ENCODE results near the gene GLRX. TPM values are rescaled to one million over a fixed set of nuclear protein-coding genes. Genes with fewer than 3 reads are reported as not detected.

GLRX gene
- total and polyA plus RNA-seq, 2 of the 13 experiments (the other 11 are each of a cell fraction or from before 2014, with no cell fraction given), result 63.8 to 499 TPM

GRCh38 chr5:95784514-95785302 lies 37.8 kb downstream of the GLRX start:
- Histone ChIP-seq H3K9ac (ENCODE audit: insufficient read depth, low read depth, low read length) (no peak overlapping the region), H2AFZ (ENCODE audit: low read length) (no peak overlapping the region), H3K4me2 (ENCODE audit: low read depth, low read length) (no peak overlapping the region), H3K4me1 (ENCODE audit: insufficient read depth, low read length) (peaks cover 6% of the 10 kb centered on the region; the same call in 1 of the 2 replicates), H3K27me3 (ENCODE audit: control insufficient read depth in 1 of 2, insufficient read depth in 2 of 2, low read length in 2 of 2) (no peaks in the 10 kb centered on the region), H3K9me3 (ENCODE audit: low read length) (no peaks in the 10 kb centered on the region), H3K79me2 (ENCODE audit: insufficient read depth, low read length) (no peaks in the 10 kb centered on the region), H3K36me3 (replicated peaks in 1 of 2; ENCODE audit: control insufficient read depth in 1 of 2, insufficient read depth in 2 of 2, low read length in 2 of 2) (peaks cover 1 to 20% of the 10 kb centered on the region in 2 experiments), H4K20me1 (ENCODE audit: insufficient read depth, low read length) (no peaks in the 10 kb centered on the region), H3K27ac (ENCODE audit: extremely low read length, insufficient read depth, low read length) (no peak overlapping the region), H3K4me3 (replicated peaks in 1 of 3; ENCODE audit: insufficient read depth in 1 of 3, low read depth in 2 of 3, low read length in 3 of 3) (no peak overlapping the region)
- in situ Hi-C loops (cut with HindIII; ENCODE audit: extremely low pct_ligation_motif_present, low pct_unique_long_range_greater_than_20kb) (no loop called here), intact Hi-C loops (cut with micrococcal nuclease; ENCODE audit: unreplicated experiment) (no loop called here)
- DNase-seq (ENCODE audit: low spot score) (no peak), ATAC-seq (no peak), FAIRE-seq (no peak)
- no TSS peak for BruUV-seq (replicated peaks)
- WGBS (ENCODE audit: low lambda C conversion rate), result 95% methylated on average over 9 of the region's 9 CpGs
- ChIA-PET POLR2A (no interaction called here), CTCF (ENCODE audit: low intra/inter-chr PET ratio, low total read pairs) (no interaction called here)
- no peak for TF ChIP-seq MNT (IDR thresholded peaks at IDR 0.05)
- TF ChIP-seq ZNF7 (CRISPR knock-in tag; IDR thresholded peaks at IDR 0.05), result no peak
- TF ChIP-seq, protein P1, sequence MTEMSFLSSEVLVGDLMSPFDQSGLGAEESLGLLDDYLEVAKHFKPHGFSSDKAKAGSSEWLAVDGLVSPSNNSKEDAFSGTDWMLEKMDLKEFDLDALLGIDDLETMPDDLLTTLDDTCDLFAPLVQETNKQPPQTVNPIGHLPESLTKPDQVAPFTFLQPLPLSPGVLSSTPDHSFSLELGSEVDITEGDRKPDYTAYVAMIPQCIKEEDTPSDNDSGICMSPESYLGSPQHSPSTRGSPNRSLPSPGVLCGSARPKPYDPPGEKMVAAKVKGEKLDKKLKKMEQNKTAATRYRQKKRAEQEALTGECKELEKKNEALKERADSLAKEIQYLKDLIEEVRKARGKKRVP (CRISPR knock-in tag; IDR thresholded peaks at IDR 0.05), result no peak
- TF ChIP-seq, protein P2, sequence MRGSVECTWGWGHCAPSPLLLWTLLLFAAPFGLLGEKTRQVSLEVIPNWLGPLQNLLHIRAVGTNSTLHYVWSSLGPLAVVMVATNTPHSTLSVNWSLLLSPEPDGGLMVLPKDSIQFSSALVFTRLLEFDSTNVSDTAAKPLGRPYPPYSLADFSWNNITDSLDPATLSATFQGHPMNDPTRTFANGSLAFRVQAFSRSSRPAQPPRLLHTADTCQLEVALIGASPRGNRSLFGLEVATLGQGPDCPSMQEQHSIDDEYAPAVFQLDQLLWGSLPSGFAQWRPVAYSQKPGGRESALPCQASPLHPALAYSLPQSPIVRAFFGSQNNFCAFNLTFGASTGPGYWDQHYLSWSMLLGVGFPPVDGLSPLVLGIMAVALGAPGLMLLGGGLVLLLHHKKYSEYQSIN (CRISPR knock-in tag; IDR thresholded peaks at IDR 0.05; ENCODE audit: borderline replicate concordance), result no peak
- TF ChIP-seq ZNF792 (CRISPR knock-in tag; IDR thresholded peaks at IDR 0.05), result no peak
- no peak for TF ChIP-seq CEBPB (IDR thresholded peaks at IDR 0.05; ENCODE audit: borderline replicate concordance, low read depth, low read length)
- TF ChIP-seq ZNF484 (CRISPR knock-in tag; IDR thresholded peaks at IDR 0.05; ENCODE audit: borderline replicate concordance, low read depth), result no peak
- TF ChIP-seq TFDP2 (CRISPR knock-in tag; IDR thresholded peaks at IDR 0.05), result no peak
- TF ChIP-seq AGO1 (IDR thresholded peaks at IDR 0.05; ENCODE audit: low read depth, low read length, poor library complexity, severe bottlenecking), result no peak
- TF ChIP-seq MBNL3 (CRISPR knock-in tag; conservative IDR thresholded peaks at IDR 0.05), result no peak
- TF ChIP-seq PHB2 (IDR thresholded peaks at IDR 0.05; ENCODE audit: partially characterized antibody), result no peak
- TF ChIP-seq IRF2 (CRISPR knock-in tag; IDR thresholded peaks at IDR 0.05), result no peak
- TF ChIP-seq, protein P3, sequence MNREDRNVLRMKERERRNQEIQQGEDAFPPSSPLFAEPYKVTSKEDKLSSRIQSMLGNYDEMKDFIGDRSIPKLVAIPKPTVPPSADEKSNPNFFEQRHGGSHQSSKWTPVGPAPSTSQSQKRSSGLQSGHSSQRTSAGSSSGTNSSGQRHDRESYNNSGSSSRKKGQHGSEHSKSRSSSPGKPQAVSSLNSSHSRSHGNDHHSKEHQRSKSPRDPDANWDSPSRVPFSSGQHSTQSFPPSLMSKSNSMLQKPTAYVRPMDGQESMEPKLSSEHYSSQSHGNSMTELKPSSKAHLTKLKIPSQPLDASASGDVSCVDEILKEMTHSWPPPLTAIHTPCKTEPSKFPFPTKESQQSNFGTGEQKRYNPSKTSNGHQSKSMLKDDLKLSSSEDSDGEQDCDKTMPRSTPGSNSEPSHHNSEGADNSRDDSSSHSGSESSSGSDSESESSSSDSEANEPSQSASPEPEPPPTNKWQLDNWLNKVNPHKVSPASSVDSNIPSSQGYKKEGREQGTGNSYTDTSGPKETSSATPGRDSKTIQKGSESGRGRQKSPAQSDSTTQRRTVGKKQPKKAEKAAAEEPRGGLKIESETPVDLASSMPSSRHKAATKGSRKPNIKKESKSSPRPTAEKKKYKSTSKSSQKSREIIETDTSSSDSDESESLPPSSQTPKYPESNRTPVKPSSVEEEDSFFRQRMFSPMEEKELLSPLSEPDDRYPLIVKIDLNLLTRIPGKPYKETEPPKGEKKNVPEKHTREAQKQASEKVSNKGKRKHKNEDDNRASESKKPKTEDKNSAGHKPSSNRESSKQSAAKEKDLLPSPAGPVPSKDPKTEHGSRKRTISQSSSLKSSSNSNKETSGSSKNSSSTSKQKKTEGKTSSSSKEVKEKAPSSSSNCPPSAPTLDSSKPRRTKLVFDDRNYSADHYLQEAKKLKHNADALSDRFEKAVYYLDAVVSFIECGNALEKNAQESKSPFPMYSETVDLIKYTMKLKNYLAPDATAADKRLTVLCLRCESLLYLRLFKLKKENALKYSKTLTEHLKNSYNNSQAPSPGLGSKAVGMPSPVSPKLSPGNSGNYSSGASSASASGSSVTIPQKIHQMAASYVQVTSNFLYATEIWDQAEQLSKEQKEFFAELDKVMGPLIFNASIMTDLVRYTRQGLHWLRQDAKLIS (CRISPR knock-in tag; IDR thresholded peaks at IDR 0.05), result no peak
- no peak for TF ChIP-seq ZNF615 (CRISPR knock-in tag; IDR thresholded peaks at IDR 0.05; ENCODE audit: borderline replicate concordance)
- no peak for TF ChIP-seq AGO2 (optimal IDR thresholded peaks at IDR 0.05; ENCODE audit: low read depth, low read length)

Data from HepG2 (cell line).